ENCODE results near the gene SQSTM1.

GRCh38 chr5:179887095-179887494 is 66.4 kb downstream of the SQSTM1 start:
- no peak for TF ChIP-seq CTCF (IDR thresholded peaks at IDR 0.05)
- no peak for TF ChIP-seq POLR2AphosphoS5 (IDR thresholded peaks at IDR 0.05; ENCODE audit: low read depth, low read length)

Measured in Panc1 (cell line).